H1 (cell line): ENCODE measurements around the gene FLT3. TPM values are rescaled to one million over a fixed set of nuclear protein-coding genes. Genes with fewer than 3 reads are reported as not detected.

Source experiments
- CTCF ChIA-PET: fragments of 300-600 bp; sonication (Branson Sonifier 250); formaldehyde crosslinking; loops from one replicate; lab custom pipeline; 2021; ENCODE audit not compliant: partially characterized antibody; lab: Charles Lee
- POLR2A ChIA-PET: fragments of 300-600 bp; sonication (Branson Sonifier 250); formaldehyde crosslinking; loops from one replicate; lab custom pipeline; 2021; ENCODE audit warnings: inconsistent platforms; ENCODE audit not compliant: partially characterized antibody; lab: Charles Lee
- DNase-seq, 2 experiments: peaks; one replicate each; pipeline versions ENCODE4 v3.0.0 to v3.0.0-alpha.2; 2010 to 2022; ENCODE audit warnings: low spot score in 2 of 2, low read depth in 1 of 2, mixed read lengths in 1 of 2
- FAIRE-seq: peaks from 2 replicates; lab custom pipeline; 2011; peaks lifted over from hg19 to GRCh38; lab: Jason Lieb, UNC
- H2AFZ ChIP-seq: 2 replicates; pipeline ENCODE4 v1.8.1; 2012; ENCODE audit warnings: low read length, inconsistent platforms
- H2AK5ac ChIP-seq: 2 replicates; pipeline ENCODE4 v1.6.1; 2013; ENCODE audit warnings: low read depth, low read length
- H2BK120ac ChIP-seq: replicated peaks from 2 replicates; pipeline ENCODE3; 2013; ENCODE audit warnings: low read depth, low read length, inconsistent platforms
- H2BK12ac ChIP-seq: 2 replicates; pipeline ENCODE4 v1.6.1; 2013; ENCODE audit warnings: low read depth, low read length
- H2BK15ac ChIP-seq: 2 replicates; pipeline ENCODE4 v1.6.1; 2013; ENCODE audit warnings: low read length
- H2BK20ac ChIP-seq: 2 replicates; pipeline ENCODE4 v1.6.1; 2013; ENCODE audit warnings: low read length
- H2BK5ac ChIP-seq: 2 replicates; pipeline ENCODE4 v1.6.1; 2013; ENCODE audit warnings: low read depth, low read length
- H3K14ac ChIP-seq: 2 replicates; pipeline ENCODE4 v1.6.1; 2013; ENCODE audit warnings: inconsistent platforms; ENCODE audit not compliant: insufficient read length
- H3K18ac ChIP-seq: 2 replicates; pipeline ENCODE4 v1.6.1; 2013; ENCODE audit warnings: low read length; ENCODE audit errors: extremely low read depth
- H3K23ac ChIP-seq: 2 replicates; pipeline ENCODE4 v1.6.1; 2013; ENCODE audit warnings: inconsistent platforms; ENCODE audit not compliant: insufficient read length
- H3K23me2 ChIP-seq: 2 replicates; pipeline ENCODE4 v1.6.1; 2013; ENCODE audit warnings: low read depth, low read length
- H3K27ac ChIP-seq: 2 replicates; pipeline ENCODE4 v1.6.1; 2011; ENCODE audit warnings: low read depth, low read length, inconsistent platforms
- H3K27me3 ChIP-seq, 4 experiments: replicated peaks in 1 of 4; 1 replicate in 1 of 4; 2 replicates in 3 of 4; pipeline versions ENCODE4 v1.6.1 to v1.8.1; 2011 to 2013; ENCODE audit warnings: low read length in 3 of 4, mild to moderate bottlenecking in 3 of 4, inconsistent platforms in 2 of 4, mixed read lengths in 2 of 4, moderate library complexity in 1 of 4; ENCODE audit not compliant: control insufficient read depth in 3 of 4, insufficient read depth in 3 of 4; ENCODE audit errors: extremely low read depth in 1 of 4
- H3K36me3 ChIP-seq, 4 experiments: 2 replicates each; pipeline versions ENCODE4 v1.6.1 to v1.8.1; 2011 to 2013; ENCODE audit warnings: mild to moderate bottlenecking in 4 of 4, low read length in 3 of 4, moderate library complexity in 2 of 4, control low read depth in 1 of 4, inconsistent platforms in 1 of 4; ENCODE audit not compliant: insufficient read depth in 4 of 4, control insufficient read depth in 2 of 4
- H3K4ac ChIP-seq: replicated peaks from 2 replicates; pipeline ENCODE3; 2013; ENCODE audit warnings: low read length, low read depth, mixed read lengths, inconsistent platforms; ENCODE audit not compliant: insufficient read length
- H3K4me1 ChIP-seq, 4 experiments: replicated peaks in 1 of 4; 1 replicate in 1 of 4; 2 replicates in 3 of 4; pipeline versions ENCODE4 v1.6.1 to v1.8.1; 2011 to 2013; ENCODE audit warnings: low read length in 3 of 4, inconsistent platforms in 2 of 4, mixed read lengths in 1 of 4; ENCODE audit not compliant: insufficient read depth in 4 of 4, control insufficient read depth in 3 of 4
- H3K4me2 ChIP-seq, 2 experiments: 2 replicates each; pipeline versions ENCODE4 v1.6.1 to v1.8.1; 2011 to 2013; ENCODE audit warnings: low read depth in 2 of 2, low read length in 2 of 2, control low read depth in 1 of 2, inconsistent platforms in 1 of 2, mild to moderate bottlenecking in 1 of 2; ENCODE audit not compliant: insufficient read depth in 1 of 2
- H3K4me3 ChIP-seq, 4 experiments: fragments of 200-600, 300-600 bp in 1 of 4; sonication (generic), shearing (Covaris generic), sonication (Bioruptor Twin) in 1 of 4; 2 replicates each; pipeline versions ENCODE4 v1.5.1 to v1.8.1; 2011 to 2016; ENCODE audit warnings: low read length in 4 of 4, low read depth in 3 of 4, control low read depth in 2 of 4, inconsistent platforms in 2 of 4, mild to moderate bottlenecking in 2 of 4, mixed read lengths in 1 of 4, moderate library complexity in 1 of 4; ENCODE audit not compliant: insufficient read depth in 2 of 4; ENCODE audit errors: extremely low read depth in 1 of 4
- H3K56ac ChIP-seq: replicated peaks from 2 replicates; pipeline ENCODE3; 2013; ENCODE audit warnings: low read depth, mild to moderate bottlenecking, mixed read lengths, low read length, inconsistent platforms; ENCODE audit not compliant: insufficient read length
- H3K79me1 ChIP-seq: 2 replicates; pipeline ENCODE4 v1.6.1; 2013; ENCODE audit warnings: low read depth, low read length, control low read depth
- H3K79me2 ChIP-seq, 2 experiments: 2 replicates each; pipeline versions ENCODE4 v1.6.1 to v1.8.1; 2012 to 2013; ENCODE audit warnings: low read length in 2 of 2, mild to moderate bottlenecking in 2 of 2, inconsistent platforms in 1 of 2; ENCODE audit not compliant: insufficient read depth in 2 of 2, control insufficient read depth in 1 of 2
- H3K9ac ChIP-seq, 4 experiments: replicated peaks in 1 of 4; 1 replicate in 1 of 4; 2 replicates in 3 of 4; pipeline versions ENCODE4 v1.6.1 to v1.8.1; 2011 to 2013; ENCODE audit warnings: low read depth in 3 of 4, low read length in 3 of 4, control low read depth in 2 of 4, mild to moderate bottlenecking in 2 of 4, moderate library complexity in 2 of 4, inconsistent platforms in 1 of 4; ENCODE audit errors: extremely low read depth in 1 of 4
- H3K9me3 ChIP-seq, 2 experiments: 2 replicates each; pipeline versions ENCODE4 v1.6.1 to v1.8.1; 2012 to 2013; ENCODE audit warnings: mild to moderate bottlenecking in 2 of 2, moderate library complexity in 2 of 2, control low read depth in 1 of 2, inconsistent platforms in 1 of 2, low read depth in 1 of 2, low read length in 1 of 2, mixed read lengths in 1 of 2; ENCODE audit not compliant: insufficient read depth in 2 of 2
- H4K20me1 ChIP-seq, 2 experiments: replicated peaks in 1 of 2; 2 replicates each; pipeline versions ENCODE3 to v1.8.1; 2011 to 2013; ENCODE audit warnings: inconsistent platforms in 2 of 2, low read length in 2 of 2, mild to moderate bottlenecking in 1 of 2; ENCODE audit not compliant: insufficient read depth in 2 of 2, control insufficient read depth in 1 of 2
- H4K5ac ChIP-seq: 2 replicates; pipeline ENCODE4 v1.6.1; 2013; ENCODE audit warnings: low read length, low read depth, mixed read lengths, inconsistent platforms; ENCODE audit not compliant: insufficient read length
- H4K8ac ChIP-seq: 2 replicates; pipeline ENCODE4 v1.8.0; 2013; ENCODE audit warnings: mild to moderate bottlenecking, moderate library complexity, low read length, inconsistent platforms; ENCODE audit not compliant: insufficient read depth; ENCODE audit errors: extremely low read depth
- H4K91ac ChIP-seq: replicated peaks from 2 replicates; pipeline ENCODE3; 2013; ENCODE audit warnings: low read length, mixed read lengths, inconsistent platforms; ENCODE audit not compliant: insufficient read length
- CREB1 ChIP-seq: IDR thresholded peaks from 2 replicates; pipeline ENCODE4 v1.6.1; 2012; ENCODE audit warnings: inconsistent platforms
- JUND ChIP-seq: IDR thresholded peaks from 2 replicates; pipeline ENCODE4 v1.6.1; 2011; ENCODE audit warnings: mild to moderate bottlenecking, improper control_type of control experiment, low read length
- KDM1A ChIP-seq: fragments of 200-600, 300-600 bp; sonication (generic); IDR thresholded peaks from 2 replicates; pipeline ENCODE4 v1.7.1; 2016; ENCODE audit warnings: mild to moderate bottlenecking, low read length, borderline replicate concordance
- MAFK ChIP-seq: IDR thresholded peaks from 2 replicates; pipeline ENCODE4 v1.6.1; 2012; ENCODE audit warnings: low read depth, mild to moderate bottlenecking, improper control_type of control experiment, low read length
- RBBP5 ChIP-seq: IDR thresholded peaks from 2 replicates; pipeline ENCODE4 v1.7.1; 2012; ENCODE audit warnings: low read depth, mild to moderate bottlenecking, inconsistent platforms, low read length, moderate library complexity, borderline replicate concordance
- RNF2 ChIP-seq: fragments of 200-900, 300-1000 bp; sonication (generic); IDR thresholded peaks from 2 replicates; pipeline ENCODE4 v1.7.1; 2016; ENCODE audit warnings: borderline replicate concordance, low read depth, mild to moderate bottlenecking, antibody characterized with exemption, low read length; ENCODE audit not compliant: poor library complexity, severe bottlenecking; ENCODE audit errors: missing control alignments
- SIN3A ChIP-seq, 2 experiments: IDR thresholded peaks in 1 of 2; conservative IDR thresholded peaks in 1 of 2; 2 replicates each; pipeline ENCODE4 v1.6.1; 2011 to 2012; ENCODE audit warnings: low read length in 2 of 2, improper control_type of control experiment in 1 of 2, low read depth in 1 of 2, mild to moderate bottlenecking in 1 of 2
- SIX5 ChIP-seq: IDR thresholded peaks from 2 replicates; pipeline ENCODE4 v1.6.1; 2011; ENCODE audit warnings: mild to moderate bottlenecking, low read depth, low read length
- TBP ChIP-seq: IDR thresholded peaks from 2 replicates; pipeline ENCODE4 v1.6.1; 2011; ENCODE audit warnings: low read depth, low read length, improper control_type of control experiment
- WGBS, 2 experiments: shearing (Covaris generic) in 1 of 2; methylation state at CpG; one replicate each; pipeline versions ENCODE4 v1.1.6 to v1.1.7; 2013 to 2015; ENCODE audit warnings: low lambda C conversion rate in 2 of 2, mixed read lengths in 2 of 2, inconsistent platforms in 1 of 2, low coverage in 1 of 2, missing lambda C conversion rate in 1 of 2; ENCODE audit not compliant: insufficient replicate concordance in 2 of 2, insufficient coverage in 1 of 2, insufficient read length in 1 of 2; ENCODE audit errors: extremely low coverage in 1 of 2, missing lambda C conversion rate in 1 of 2; 5-methylcytosine and 5-hydroxymethylcytosine counted together
- polyA plus RNA-seq, 7 experiments: library from polyadenylated mRNA; depleted of rRNA in 3 of 7; stranded (reverse) in 5 of 7; unstranded in 2 of 7; fragments of >200 nt in 5 of 7; fragments of 200-250 nt in 2 of 7; gene quantifications; 1 replicate in 5 of 7; 2 replicates in 1 of 7; 4 replicates in 1 of 7; pipeline versions ENCODE4 v1.2.1 to v1.2.3, GENCODE V29; 2011 to 2013; ENCODE audit warnings: missing spikeins in 2 of 7, mixed read lengths in 2 of 7
- total RNA-seq: library from RNA; stranded (reverse); fragmentation: NEBNext Ultra II Directional; extraction: Animal tissue kit (Norgen Biotek cat#: 25700); gene quantifications from 2 replicates; pipeline ENCODE4 v1.2.1, GENCODE V29; 2021
- TF ChIP-seq, protein P1 (sequence below), 3 experiments: IDR thresholded peaks; 1 replicate in 2 of 3; 2 replicates in 1 of 3; pipeline versions ENCODE4 v1.5.1 to v1.6.1; 2011; ENCODE audit warnings: low read length in 3 of 3, mild to moderate bottlenecking in 3 of 3, inconsistent platforms in 2 of 3, low read depth in 1 of 3, moderate library complexity in 1 of 3; ENCODE audit not compliant: insufficient read depth in 1 of 3; ENCODE audit errors: control extremely low read depth in 1 of 3
- TF ChIP-seq, protein P2 (sequence below): IDR thresholded peaks from 2 replicates; pipeline ENCODE4 v1.6.1; 2012; ENCODE audit warnings: inconsistent platforms

The FLT3 gene
- total and polyA plus RNA-seq, 2 of the 8 experiments (the other 6 are each of a cell fraction or from before 2014, with no cell fraction given), result 0.44 to 0.71 TPM

DNA sequence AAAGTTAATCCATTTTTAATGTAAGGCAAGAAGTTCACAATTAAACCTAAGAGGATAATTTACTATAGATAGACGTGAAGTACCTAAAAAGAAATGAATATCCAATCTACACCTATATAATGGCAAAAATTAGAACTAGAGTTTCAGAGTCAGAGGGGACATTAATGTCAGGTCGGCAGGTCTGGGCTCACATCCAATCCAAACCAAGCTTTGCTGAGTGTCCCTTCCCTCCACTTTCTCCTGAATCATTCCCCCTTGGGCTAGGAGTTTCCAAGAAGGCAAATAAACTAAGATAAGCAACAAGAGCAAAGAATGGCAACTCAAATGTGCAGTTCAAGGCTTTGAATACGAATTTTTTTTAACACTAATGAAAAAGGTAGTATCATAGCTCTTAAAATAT is 2.9 kb downstream of the FLT3 start:
- H2BK15ac ChIP-seq, result no peak overlapping the region
- POLR2A ChIA-PET, result interaction anchor here (0.7 to 1.4 kb wide), 2 partner anchors 42 to 1477 kb away, joined by 3 to 4 read pairs; no protein-coding TSS in a partner anchor
- peaks cover 3 to 31% (median 17%) of the 10 kb centered on the region in 4 experiments for H3K27me3 ChIP-seq
- TF ChIP-seq, protein P1, sequence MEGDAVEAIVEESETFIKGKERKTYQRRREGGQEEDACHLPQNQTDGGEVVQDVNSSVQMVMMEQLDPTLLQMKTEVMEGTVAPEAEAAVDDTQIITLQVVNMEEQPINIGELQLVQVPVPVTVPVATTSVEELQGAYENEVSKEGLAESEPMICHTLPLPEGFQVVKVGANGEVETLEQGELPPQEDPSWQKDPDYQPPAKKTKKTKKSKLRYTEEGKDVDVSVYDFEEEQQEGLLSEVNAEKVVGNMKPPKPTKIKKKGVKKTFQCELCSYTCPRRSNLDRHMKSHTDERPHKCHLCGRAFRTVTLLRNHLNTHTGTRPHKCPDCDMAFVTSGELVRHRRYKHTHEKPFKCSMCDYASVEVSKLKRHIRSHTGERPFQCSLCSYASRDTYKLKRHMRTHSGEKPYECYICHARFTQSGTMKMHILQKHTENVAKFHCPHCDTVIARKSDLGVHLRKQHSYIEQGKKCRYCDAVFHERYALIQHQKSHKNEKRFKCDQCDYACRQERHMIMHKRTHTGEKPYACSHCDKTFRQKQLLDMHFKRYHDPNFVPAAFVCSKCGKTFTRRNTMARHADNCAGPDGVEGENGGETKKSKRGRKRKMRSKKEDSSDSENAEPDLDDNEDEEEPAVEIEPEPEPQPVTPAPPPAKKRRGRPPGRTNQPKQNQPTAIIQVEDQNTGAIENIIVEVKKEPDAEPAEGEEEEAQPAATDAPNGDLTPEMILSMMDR (IDR thresholded peaks at IDR 0.05; ENCODE audit: control extremely low read depth in 1 of 3, insufficient read depth in 1 of 3, low read depth in 1 of 3, low read length in 3 of 3), result no peak
- TF ChIP-seq RNF2 (no peak), TBP (no peak), SIN3A (conservative IDR thresholded peaks at IDR 0.05 in 1 of 2, IDR thresholded peaks at IDR 0.05 in 1 of 2; ENCODE audit: low read depth in 1 of 2, low read length in 2 of 2) (no peak), CREB1 (no peak), MAFK (no peak), KDM1A (no peak), SIX5 (no peak), JUND (no peak), RBBP5 (no peak)
- TF ChIP-seq, protein P2, sequence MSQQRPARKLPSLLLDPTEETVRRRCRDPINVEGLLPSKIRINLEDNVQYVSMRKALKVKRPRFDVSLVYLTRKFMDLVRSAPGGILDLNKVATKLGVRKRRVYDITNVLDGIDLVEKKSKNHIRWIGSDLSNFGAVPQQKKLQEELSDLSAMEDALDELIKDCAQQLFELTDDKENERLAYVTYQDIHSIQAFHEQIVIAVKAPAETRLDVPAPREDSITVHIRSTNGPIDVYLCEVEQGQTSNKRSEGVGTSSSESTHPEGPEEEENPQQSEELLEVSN, result no peak

More for the DNA sequence above, 2.9 kb downstream of the FLT3 start:
- Histone ChIP-seq H3K56ac (no peak overlapping the region), H4K5ac (no peak overlapping the region), H2BK20ac (no peak overlapping the region), H2AK5ac (no peak overlapping the region), H4K8ac (no peak overlapping the region), H4K20me1 (no peaks in the 10 kb centered on the region), H2BK12ac (no peak overlapping the region), H3K14ac (no peak overlapping the region), H3K4me2 (no peak overlapping the region), H2AFZ (no peak overlapping the region), H3K36me3 (no peaks in the 10 kb centered on the region), H3K27ac (no peak overlapping the region), H3K79me2 (no peaks in the 10 kb centered on the region), H2BK5ac (no peak overlapping the region), H2BK120ac (no peak overlapping the region), H3K79me1 (no peaks in the 10 kb centered on the region), H3K4ac (no peak overlapping the region), H3K4me1 (peaks cover 0 to 6% (median 3%) of the 10 kb centered on the region in 4 experiments; a peak in 3 of 7 replicates), H4K91ac (no peak overlapping the region), H3K23ac (no peak overlapping the region), H3K9ac (no peak overlapping the region), H3K18ac (no peak overlapping the region), H3K9me3 (no peaks in the 10 kb centered on the region), H3K4me3 (no peak overlapping the region), H3K23me2 (peaks cover 15% of the 10 kb centered on the region)
- 84% methylated on average over 3 of the region's 3 CpGs; no CpG with 5 or more reads in 1 of the 2 experiments for WGBS, 2 experiments
- FAIRE-seq (no peak), DNase-seq (no peak)
- CTCF ChIA-PET, result no interaction called here
